Non-pigmented ciliary epithelial cell (primary cell): ENCODE data around the gene MAB21L4.

Experiments used
- DNase-seq: peaks from one replicate; pipeline ENCODE4 v3.0.0-alpha.2; 2010; ENCODE audit warnings: low read depth

Gene MAB21L4

DNA sequence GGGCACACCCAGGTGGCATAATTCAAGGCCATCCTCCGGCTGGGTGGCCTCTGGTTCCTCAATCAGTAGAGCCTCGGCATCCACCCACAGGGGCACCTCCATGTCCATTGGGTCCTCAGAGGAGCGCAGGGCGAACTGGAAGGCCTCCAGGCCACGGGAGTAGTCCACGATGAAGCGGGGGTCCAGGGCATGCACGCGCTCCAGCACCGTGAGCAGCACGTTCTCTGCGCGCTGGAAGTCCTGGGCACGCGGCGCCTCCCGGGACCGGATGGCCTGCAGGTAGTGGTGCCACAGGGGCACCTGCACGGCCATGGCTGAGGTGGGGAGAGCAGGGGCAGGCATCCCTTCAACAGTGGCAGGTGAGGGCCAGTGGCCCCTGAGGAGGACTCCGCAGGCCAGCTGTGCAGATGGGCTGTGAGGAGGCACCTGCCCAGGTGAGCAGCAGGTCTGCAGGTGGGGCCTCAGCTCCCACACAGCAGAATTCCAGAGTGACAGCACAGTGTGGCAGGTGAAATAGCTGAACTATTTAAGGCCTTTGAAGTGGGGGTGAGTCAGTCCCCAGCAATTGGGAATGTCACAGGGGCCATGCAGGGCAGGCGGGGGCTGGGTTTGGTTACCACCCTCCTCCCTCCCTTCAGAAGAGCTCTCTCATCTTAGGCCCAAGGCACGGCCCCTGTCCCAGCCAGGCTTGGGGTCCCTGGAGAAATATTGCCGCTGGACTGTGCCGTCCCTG is at the start of gene MAB21L4:
Gene MAB21L4 (minus strand): TSS at position 501 of the 733 bp plus-strand sequence. CDS start 159 bp downstream, at position 342.
- DNase-seq = no peak

GRCh38 chr2:240936106-240936505 is 40.1 kb upstream of the MAB21L4 start:
- no peak for DNase-seq

DNA sequence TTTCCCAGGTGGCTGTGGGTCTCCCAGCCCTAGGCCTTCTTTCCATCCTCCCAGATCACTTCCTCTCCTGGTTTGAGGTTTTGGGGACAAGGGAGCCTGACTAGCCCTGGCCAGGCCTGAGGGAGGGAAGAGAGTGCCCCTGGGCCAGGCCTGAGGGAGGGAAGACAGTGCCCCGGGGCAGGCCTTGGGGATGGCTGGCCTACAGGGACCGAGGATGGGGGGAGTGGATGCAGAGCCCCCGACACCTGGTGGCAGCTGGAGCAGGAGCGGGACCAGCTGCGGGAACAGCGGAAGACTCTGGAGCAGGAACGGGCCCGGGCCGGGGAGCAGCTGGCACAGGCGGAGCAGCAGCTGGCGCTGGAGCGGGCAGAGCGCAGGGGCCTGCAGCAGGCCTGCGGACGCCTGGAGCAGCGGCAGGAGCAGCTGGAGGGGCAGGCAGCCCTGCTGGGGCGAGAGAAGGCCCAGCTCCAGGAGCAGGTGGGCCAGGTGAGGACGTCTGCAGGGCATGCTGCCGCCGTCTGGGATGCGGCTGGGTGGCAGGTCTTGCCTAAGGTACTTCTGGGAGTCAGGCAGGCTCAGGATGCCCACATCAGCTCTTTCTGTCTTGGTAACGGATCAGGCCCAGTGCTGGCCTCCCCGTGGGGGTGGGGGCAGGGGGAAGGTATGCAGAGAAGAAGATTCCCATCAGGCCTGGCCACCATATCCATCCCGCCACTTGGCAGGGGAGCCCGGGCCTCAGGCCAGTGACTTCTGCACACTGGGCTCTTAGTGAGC is 39.3 kb upstream of the MAB21L4 start:
- DNase-seq = no peak

GRCh38 chr2:240934701-240935102 is 38.7 kb upstream of the MAB21L4 start:
- DNase-seq = no peak

GRCh38 chr2:240933966-240934700 is 38.2 kb upstream of the MAB21L4 start:
- no peak for DNase-seq

DNA sequence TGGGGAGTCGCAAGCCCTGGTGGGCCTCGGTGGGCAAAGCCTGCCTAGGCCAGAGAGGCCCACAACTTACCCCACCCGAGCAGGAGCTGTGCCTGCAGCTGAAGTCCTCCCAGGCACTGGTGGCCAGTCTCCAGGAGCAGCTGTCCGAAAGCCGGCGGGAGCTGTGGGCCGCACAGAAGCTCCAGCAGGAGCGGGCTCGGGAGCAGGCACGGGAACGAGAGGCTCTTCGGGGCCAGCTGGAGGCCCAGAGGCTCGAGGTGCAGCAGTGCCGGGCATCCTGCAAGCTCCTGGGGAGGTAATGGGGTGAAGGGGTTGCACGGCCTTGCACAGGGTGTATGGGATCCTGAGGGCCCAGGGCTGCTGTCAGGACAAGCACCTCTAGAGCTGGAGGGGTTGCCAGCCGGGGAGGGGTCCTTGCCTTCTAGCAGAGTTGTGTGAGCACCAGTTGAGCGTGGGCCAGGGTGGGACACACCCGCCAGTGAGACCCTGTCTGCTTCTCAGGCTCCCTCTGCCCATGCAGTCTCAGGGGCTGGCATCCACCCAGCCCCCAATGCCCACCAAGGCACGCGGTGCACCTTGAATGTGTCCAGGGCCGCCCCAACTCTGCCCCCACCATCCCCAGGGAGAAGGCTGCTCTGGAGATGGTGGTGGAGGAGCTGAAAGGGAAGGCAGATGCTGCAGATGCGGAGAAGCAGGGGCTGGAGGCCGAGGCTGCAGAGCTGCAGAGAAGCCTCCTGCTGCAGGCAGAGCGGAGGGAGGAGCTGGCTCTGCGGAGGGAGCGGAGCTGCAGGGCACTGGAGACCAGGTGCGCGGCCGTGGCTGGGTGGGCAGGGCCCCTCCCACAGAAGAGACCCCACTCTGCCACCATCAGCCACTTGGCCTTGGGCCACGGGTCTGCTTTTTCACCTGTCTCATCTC is 37.4 kb upstream of the MAB21L4 start:
- DNase-seq = no peak

GRCh38 chr2:240932724-240933047 is 36.7 kb upstream of the MAB21L4 start:
- DNase-seq = no peak

GRCh38 chr2:240932001-240932723 is 36.2 kb upstream of the MAB21L4 start:
- DNase-seq = no peak

- DNase-seq = no peak
Observed at GRCh38 chr2:240931319-240931949, 35.5 kb upstream of the MAB21L4 start.

- no peak for DNase-seq
Observed at GRCh38 chr2:240930631-240931318, 34.8 kb upstream of the MAB21L4 start.

- no peak for DNase-seq
Observed at GRCh38 chr2:240930096-240930630, 34.2 kb upstream of the MAB21L4 start.

DNA sequence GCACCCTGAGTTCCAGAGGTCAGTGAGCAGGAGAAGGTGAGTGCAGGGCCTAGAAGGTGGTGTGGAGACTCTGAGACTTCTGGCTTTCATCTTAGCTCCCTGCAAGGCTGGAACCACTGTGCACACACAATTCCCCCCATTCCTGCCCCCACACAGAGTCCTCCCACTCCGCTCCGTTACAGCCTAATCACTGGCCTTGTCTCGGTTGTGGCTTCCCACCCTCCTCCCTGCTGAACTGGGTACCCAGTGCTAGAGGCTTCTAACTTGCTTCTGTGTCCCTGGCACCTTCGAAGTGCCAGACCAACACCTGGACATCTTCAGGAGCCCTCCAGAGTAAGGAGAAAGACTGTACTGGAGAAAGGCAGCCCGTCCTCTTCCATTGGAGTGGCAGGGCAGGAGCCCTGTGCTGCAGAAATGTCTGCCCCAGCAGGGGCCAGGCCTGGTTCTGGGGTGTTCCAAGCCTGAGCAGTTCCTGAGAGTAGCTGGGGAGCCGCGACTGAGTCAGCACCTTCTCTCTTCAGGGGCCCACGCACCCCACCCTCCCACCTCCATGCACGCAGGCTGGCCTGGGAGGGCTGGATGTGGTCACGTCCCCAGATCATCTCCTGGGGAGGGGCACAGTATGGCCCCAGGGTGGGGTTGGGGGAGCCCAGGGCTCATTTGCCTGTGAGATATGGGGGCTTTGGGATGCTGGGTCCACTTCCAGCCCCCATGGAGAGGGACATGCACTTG is 33.6 kb upstream of the MAB21L4 start:
- no peak for DNase-seq

GRCh38 chr2:240928476-240929363 is 32.8 kb upstream of the MAB21L4 start:
- no peak for DNase-seq

DNA sequence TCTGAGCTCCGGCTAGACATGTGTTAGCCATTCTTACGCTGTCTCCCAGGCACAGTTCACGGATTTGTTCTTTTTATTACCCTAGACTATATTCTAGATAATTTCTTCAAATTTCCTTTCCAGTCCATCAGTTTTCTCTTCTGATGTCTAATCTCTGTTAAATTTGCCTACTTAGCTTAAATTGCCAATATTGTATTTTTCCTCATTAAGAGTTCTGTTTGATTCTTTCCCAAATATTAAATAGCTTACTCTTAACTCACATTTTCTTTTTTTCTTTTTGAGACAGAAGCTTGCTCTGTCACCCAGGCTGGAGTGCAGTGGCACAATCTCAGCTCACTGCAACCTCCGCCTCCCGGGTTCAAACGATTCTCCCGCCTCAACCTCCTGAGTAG is 31.4 kb upstream of the MAB21L4 start:
- DNase-seq = no peak

DNA sequence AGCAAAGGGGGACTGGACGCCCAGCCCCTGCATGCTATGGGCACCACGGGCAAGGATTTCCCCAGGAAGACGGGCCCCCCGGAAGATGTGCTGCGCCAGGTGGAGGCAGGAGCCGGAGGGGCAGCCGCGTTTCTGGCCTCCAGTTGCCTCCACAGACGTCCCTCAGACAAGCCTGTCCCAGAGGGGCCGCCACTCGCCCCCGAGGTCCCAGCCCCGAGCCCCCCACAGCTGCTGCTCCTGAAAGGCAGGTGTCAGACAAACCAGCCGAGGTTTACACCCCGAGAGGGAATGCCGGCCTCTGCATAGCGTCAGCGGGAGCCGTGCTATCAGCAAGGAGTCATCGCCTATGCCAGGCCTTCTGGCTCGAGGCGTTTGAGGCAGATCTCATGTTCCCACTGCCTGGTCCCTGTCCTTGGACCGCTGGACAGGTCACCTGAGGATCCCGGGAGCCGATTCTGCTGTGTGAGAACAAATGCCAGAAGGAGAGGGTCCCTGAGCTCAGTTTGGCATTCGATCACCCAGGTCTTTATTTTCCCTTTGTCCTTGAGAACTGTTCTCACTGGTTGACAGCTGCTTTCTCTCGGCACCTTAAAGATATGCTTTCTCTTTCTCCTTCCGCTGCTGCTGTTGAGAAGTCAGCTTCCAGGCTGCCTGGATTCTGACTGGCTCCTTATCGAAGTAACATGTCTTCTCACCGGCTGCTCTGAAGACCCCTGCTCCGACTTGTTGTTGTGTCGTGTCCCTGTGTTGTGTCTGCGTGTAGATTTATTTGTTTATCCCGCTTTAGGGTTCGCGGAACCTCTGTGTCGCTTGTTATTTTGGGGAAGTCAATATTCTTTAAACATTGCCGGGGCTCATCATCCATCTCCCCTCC is 30.8 kb upstream of the MAB21L4 start:
- no peak for DNase-seq

DNA sequence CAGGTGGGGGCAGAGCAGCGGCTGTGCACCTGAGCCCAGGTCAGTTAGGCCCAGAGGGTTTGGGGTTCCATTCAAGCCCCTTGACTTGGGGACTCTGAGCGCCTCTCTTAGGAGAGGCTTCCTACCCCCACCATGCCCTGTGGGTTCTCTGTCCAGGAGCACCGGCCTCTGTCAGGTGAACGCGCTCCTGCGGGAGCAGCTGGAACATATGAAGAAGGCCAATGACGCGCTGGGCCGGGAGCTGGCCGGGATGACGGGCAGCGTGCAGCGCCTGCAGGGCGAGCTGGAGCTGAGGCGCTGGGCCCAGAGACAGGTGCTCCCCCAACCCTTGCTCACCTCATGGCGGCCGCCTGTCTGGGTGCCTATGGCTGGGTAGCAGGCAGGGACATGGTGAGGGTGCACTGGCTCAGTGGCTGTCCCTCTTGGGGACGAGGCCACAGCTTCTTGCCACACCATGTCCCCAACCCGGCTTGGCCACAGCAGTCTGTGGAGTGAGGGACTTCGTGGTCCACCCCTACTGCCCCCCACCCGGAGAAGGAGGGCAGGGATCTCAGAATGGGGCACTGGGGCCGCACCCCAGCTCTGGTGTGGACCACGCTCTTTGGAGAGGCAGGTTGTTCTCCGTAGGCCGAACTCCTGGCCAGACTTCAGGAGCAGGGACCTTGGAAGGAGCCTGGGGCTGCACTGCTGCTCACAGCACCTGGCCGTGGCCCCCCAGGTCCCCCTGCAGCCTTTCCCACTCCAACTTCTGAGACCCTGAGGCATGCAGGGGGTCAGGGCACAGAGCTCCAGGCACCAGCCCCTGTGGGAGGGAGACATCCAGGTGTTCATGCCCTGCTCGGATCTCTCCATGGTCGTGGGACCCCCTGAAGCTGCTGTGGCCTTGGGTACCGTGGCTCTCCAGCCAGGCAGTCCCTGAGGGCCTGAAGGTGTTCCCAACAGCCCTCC is 29.9 kb upstream of the MAB21L4 start:
- DNase-seq = no peak
